Uterus (tissue), 2 donors: ENCODE results near the gene LHFPL6.

Source experiments
- POLR2A ChIP-seq, 2 donors: fragments of 450-650 bp; IDR thresholded peaks; one replicate each; pipeline ENCODE4 v1.6.1; 2016; ENCODE audit warnings: antibody characterized with exemption in 2 of 2, mild to moderate bottlenecking in 1 of 2, moderate library complexity in 1 of 2
- TF ChIP-seq, protein P1 (sequence below), 4 experiments: fragments of 200-600 bp in 2 of 4; fragments of 450-650 bp in 2 of 4; sonication (generic) in 2 of 4; IDR thresholded peaks; one replicate each; pipeline ENCODE4 v1.5.1; 2016 to 2019; ENCODE audit warnings: antibody characterized with exemption in 4 of 4, mild to moderate bottlenecking in 2 of 4, moderate library complexity in 1 of 4

GRCh38 chr13:39503048-39503447 is 99.9 kb downstream of the LHFPL6 start:
- TF ChIP-seq, protein P1, sequence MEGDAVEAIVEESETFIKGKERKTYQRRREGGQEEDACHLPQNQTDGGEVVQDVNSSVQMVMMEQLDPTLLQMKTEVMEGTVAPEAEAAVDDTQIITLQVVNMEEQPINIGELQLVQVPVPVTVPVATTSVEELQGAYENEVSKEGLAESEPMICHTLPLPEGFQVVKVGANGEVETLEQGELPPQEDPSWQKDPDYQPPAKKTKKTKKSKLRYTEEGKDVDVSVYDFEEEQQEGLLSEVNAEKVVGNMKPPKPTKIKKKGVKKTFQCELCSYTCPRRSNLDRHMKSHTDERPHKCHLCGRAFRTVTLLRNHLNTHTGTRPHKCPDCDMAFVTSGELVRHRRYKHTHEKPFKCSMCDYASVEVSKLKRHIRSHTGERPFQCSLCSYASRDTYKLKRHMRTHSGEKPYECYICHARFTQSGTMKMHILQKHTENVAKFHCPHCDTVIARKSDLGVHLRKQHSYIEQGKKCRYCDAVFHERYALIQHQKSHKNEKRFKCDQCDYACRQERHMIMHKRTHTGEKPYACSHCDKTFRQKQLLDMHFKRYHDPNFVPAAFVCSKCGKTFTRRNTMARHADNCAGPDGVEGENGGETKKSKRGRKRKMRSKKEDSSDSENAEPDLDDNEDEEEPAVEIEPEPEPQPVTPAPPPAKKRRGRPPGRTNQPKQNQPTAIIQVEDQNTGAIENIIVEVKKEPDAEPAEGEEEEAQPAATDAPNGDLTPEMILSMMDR (IDR thresholded peaks at IDR 0.05) = no peak
- TF ChIP-seq POLR2A (IDR thresholded peaks at IDR 0.05) = no peak
